Right lobe of liver (tissue), 6 donors: ENCODE measurements around the gene MUCL3. TPM values are rescaled to one million over a fixed set of nuclear protein-coding genes. Genes with fewer than 3 reads are reported as not detected.

ENCODE experiments used
- ATAC-seq, 4 donors: fragments of 200-7000 bp; cut with Tn5 transposase; one replicate each; pipeline ENCODE4 v1.9.1; 2020; ENCODE audit warnings: mild to moderate bottlenecking in 4 of 4, moderate library complexity in 4 of 4
- DNase-seq, 3 donors: peaks; one replicate each; pipeline ENCODE4 v3.0.0-alpha.2; 2020
- H3K27ac ChIP-seq, 3 donors: fragments of 200-600 bp; one replicate each; pipeline ENCODE4 v1.8.0; 2022
- H3K27me3 ChIP-seq, 2 donors: fragments of 200-600 bp; one replicate each; pipeline ENCODE4 v1.8.0; 2022
- H3K36me3 ChIP-seq, 4 donors: fragments of 200-600 bp; sonication (generic) in 1 of 4; one replicate each; pipeline versions ENCODE4 v1.5.1 to v1.8.0; 2017 to 2022; ENCODE audit warnings: control low read depth in 1 of 4
- H3K4me1 ChIP-seq, 4 donors: fragments of 200-600 bp; sonication (generic) in 1 of 4; one replicate each; pipeline versions ENCODE4 v1.5.1 to v1.8.0; 2017 to 2022; ENCODE audit warnings: control low read depth in 1 of 4
- H3K4me3 ChIP-seq, 3 donors: fragments of 200-600 bp; one replicate each; pipeline ENCODE4 v1.8.0; 2022
- H3K9me3 ChIP-seq, 4 donors: fragments of 200-600 bp; sonication (generic) in 1 of 4; one replicate each; pipeline versions ENCODE4 v1.5.1 to v1.8.0; 2017 to 2022; ENCODE audit warnings: control low read depth in 1 of 4
- CTCF ChIP-seq, 4 donors: fragments of 200-600 bp in 3 of 4; fragments of 450-650 bp in 1 of 4; IDR thresholded peaks; one replicate each; pipeline versions ENCODE4 v1.5.1 to v1.8.0; 2016 to 2022; ENCODE audit warnings: antibody characterized with exemption in 4 of 4, mild to moderate bottlenecking in 2 of 4
- POLR2A ChIP-seq: fragments of 450-650 bp; IDR thresholded peaks from one replicate; pipeline ENCODE4 v1.6.1; 2017; ENCODE audit warnings: antibody characterized with exemption, mild to moderate bottlenecking
- WGBS: methylation state at CpG from one replicate; pipeline ENCODE4 v1.1.6; 2018; ENCODE audit warnings: low coverage, low lambda C conversion rate; ENCODE audit not compliant: insufficient coverage; ENCODE audit errors: missing lambda C conversion rate; 5-methylcytosine and 5-hydroxymethylcytosine counted together
- intact Hi-C, 2 donors: fragments of 100-400 bp; cut with DNase I; formaldehyde crosslinking; loops; one replicate each; pipeline versions ENCODE4 v1.11.2 to v1.14.1; 2022
- total RNA-seq, 6 experiments: library from RNA; depleted of rRNA in 2 of 6; stranded (reverse); fragments of >200 nt in 2 of 6; fragmentation: NEBNext Ultra II Directional in 3 of 6; extraction: Animal tissue kit (Norgen Biotek cat#: 25700) in 3 of 6; gene quantifications; one replicate each; pipeline versions ENCODE4 v1.1.0 to v1.2.4, GENCODE V29; 2016 to 2023
- donor health status: DM: no; HTN: yes; CAD: no.
- donor health status: DM: no; HTN: no; CAD: no.
- donor health status: DM: no; HTN: no; CAD: no.
- donor health status: DM: no; HTN: yes; CAD: no.
- donor health status: DM: no; HTN: yes; CAD: no.

Gene MUCL3
- total RNA-seq, 6 experiments from 2014 or later, result not detected

- peak overlapping the region in 1 of 3 donors; percentile 20 for H3K27ac ChIP-seq
- ATAC-seq (peak in 2 of 4 donors; percentile 11 to 90), DNase-seq (peak in 1 of 3 donors; percentile 29)
- no peaks in the 10 kb centered on the region for H3K9me3 ChIP-seq
- peaks cover 0 to 7% (median 0%) of the 10 kb centered on the region in 4 donors for H3K4me1 ChIP-seq
- 22% methylated on average over 7 of the region's 9 CpGs for WGBS
- intact Hi-C loops, result no loop called here
- peak overlapping the region in 1 of 3 donors; percentile 43 for H3K4me3 ChIP-seq
- TF ChIP-seq CTCF (IDR thresholded peaks at IDR 0.05) (no peak), POLR2A (no peak)
- H3K36me3 ChIP-seq, result no peaks in the 10 kb centered on the region
- H3K27me3 ChIP-seq, result peaks cover 0 to 8% of the 10 kb centered on the region in 2 donors
These were observed 14.0 kb downstream of the MUCL3 start for GRCh38 chr6:30954631-30955366.

- Histone ChIP-seq H3K4me1 (peaks cover 0 to 7% (median 0%) of the 10 kb centered on the region in 4 donors), H3K9me3 (no peaks in the 10 kb centered on the region), H3K27me3 (peaks cover 0 to 8% of the 10 kb centered on the region in 2 donors), H3K36me3 (no peaks in the 10 kb centered on the region), H3K4me3 (peak overlapping the region; percentile 23 to 43 (median 28)), H3K27ac (peak overlapping the region in 1 of 3 donors; percentile 20)
- 17% methylated on average over 10 of the region's 46 CpGs for WGBS
- DNase-seq, result peak in 2 of 3 donors; percentile 52 to 69
- ATAC-seq, result peak; percentile 51 to 79 (median 60)
- no peak for TF ChIP-seq POLR2A
- TF ChIP-seq CTCF (IDR thresholded peaks at IDR 0.05), result no peak
- intact Hi-C loops, result no loop called here
These were observed 14.7 kb downstream of the MUCL3 start for GRCh38 chr6:30955367-30956042.

- H3K9me3 ChIP-seq, result no peaks in the 10 kb centered on the region
- ATAC-seq (no peak), DNase-seq (no peak)
- TF ChIP-seq CTCF (IDR thresholded peaks at IDR 0.05), result no peak
- TF ChIP-seq POLR2A, result no peak
- intact Hi-C loops, result no loop called here
- peaks cover 0 to 18% (median 0%) of the 10 kb centered on the region in 4 donors for H3K4me1 ChIP-seq
- no peaks in the 10 kb centered on the region for H3K36me3 ChIP-seq
- no peak overlapping the region for H3K4me3 ChIP-seq
- peaks cover 0 to 8% of the 10 kb centered on the region in 2 donors for H3K27me3 ChIP-seq
- 62% methylated on average over 2 of the region's 2 CpGs for WGBS
- no peak overlapping the region for H3K27ac ChIP-seq
These were observed 16.9 kb downstream of the MUCL3 start for GRCh38 chr6:30957716-30958115.

GRCh38 chr6:30960907-30961673 is 20.3 kb downstream of the MUCL3 start:
- TF ChIP-seq CTCF (IDR thresholded peaks at IDR 0.05) (no peak), POLR2A (no peak)
- DNase-seq (no peak), ATAC-seq (peak; percentile 52 to 83 (median 67))
- H3K27me3 ChIP-seq, result no peaks in the 10 kb centered on the region
- whole genome bisulfite sequencing, result 34% methylated on average over 9 of the region's 9 CpGs
- no peaks in the 10 kb centered on the region for H3K36me3 ChIP-seq
- H3K4me3 ChIP-seq, result no peak overlapping the region
- intact Hi-C loops, result no loop called here
- no peaks in the 10 kb centered on the region for H3K9me3 ChIP-seq
- H3K27ac ChIP-seq, result no peak overlapping the region
- peaks cover 0 to 12% (median 0%) of the 10 kb centered on the region in 4 donors for H3K4me1 ChIP-seq
